GM10248 (cell line): ENCODE measurements around the gene PLEKHG5.

Source experiments
- CTCF ChIA-PET: fragments of 300-600 bp; sonication (Branson Sonifier 250); formaldehyde crosslinking; extraction: SDS; loops from one replicate; lab custom pipeline; 2021; ENCODE audit warnings: antibody characterized with exemption; lab: Yijun Ruan, JAX
- POLR2A ChIA-PET: fragments of 350-650 bp; sonication (Branson Sonifier 250); formaldehyde crosslinking; extraction: SDS; loops from one replicate; lab custom pipeline; 2020; ENCODE audit warnings: antibody characterized with exemption; lab: Yijun Ruan, JAX
- DNase-seq: peaks from one replicate; pipeline ENCODE4 v3.0.0; 2012; ENCODE audit errors: extremely low spot score
- TF ChIP-seq, protein P1 (sequence below): IDR thresholded peaks from 2 replicates; pipeline ENCODE4 v1.5.1; 2012; ENCODE audit warnings: mild to moderate bottlenecking, low read depth; ENCODE audit errors: extremely low read depth, missing control alignments, control extremely low read depth

PLEKHG5 gene

GRCh38 chr1:6519491-6519934, 28.0 kb upstream of the PLEKHG5 start:
- TF ChIP-seq, protein P1, sequence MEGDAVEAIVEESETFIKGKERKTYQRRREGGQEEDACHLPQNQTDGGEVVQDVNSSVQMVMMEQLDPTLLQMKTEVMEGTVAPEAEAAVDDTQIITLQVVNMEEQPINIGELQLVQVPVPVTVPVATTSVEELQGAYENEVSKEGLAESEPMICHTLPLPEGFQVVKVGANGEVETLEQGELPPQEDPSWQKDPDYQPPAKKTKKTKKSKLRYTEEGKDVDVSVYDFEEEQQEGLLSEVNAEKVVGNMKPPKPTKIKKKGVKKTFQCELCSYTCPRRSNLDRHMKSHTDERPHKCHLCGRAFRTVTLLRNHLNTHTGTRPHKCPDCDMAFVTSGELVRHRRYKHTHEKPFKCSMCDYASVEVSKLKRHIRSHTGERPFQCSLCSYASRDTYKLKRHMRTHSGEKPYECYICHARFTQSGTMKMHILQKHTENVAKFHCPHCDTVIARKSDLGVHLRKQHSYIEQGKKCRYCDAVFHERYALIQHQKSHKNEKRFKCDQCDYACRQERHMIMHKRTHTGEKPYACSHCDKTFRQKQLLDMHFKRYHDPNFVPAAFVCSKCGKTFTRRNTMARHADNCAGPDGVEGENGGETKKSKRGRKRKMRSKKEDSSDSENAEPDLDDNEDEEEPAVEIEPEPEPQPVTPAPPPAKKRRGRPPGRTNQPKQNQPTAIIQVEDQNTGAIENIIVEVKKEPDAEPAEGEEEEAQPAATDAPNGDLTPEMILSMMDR = no peak
- ChIA-PET CTCF (interaction anchor here (1.5 kb wide), 1 partner anchor 35 kb away, joined by 5 read pairs; the partner anchor contains the start of gene NOL9), POLR2A (interaction anchor here (0.6 kb wide), 1 partner anchor 184 kb away, joined by 7 read pairs; no protein-coding TSS in a partner anchor)
- DNase-seq = no peak

GRCh38 chr1:6517435-6517851, 26.0 kb upstream of the PLEKHG5 start:
- POLR2A ChIA-PET = no interaction called here
- DNase-seq = no peak
- CTCF ChIA-PET = no interaction called here
- TF ChIP-seq, protein P1 = no peak

DNA sequence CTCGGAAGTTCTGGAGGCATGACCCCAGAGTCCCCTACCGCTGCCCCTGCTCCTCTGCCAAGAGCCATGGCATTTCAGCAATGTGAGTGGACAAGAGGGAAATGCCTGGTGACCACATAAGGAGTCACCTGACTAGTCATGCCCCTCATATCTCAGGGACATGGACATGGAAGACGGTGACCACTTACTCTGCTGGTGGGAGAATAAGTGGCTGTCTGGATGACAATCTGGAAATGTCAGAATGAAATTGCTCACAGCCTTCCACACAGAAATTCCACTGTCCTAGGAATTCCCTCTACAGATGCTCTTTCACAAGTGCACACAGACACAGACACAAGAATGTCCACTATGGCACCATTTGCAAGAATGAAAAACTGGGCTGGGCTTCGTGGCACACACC, 24.3 kb upstream of the PLEKHG5 start:
- TF ChIP-seq, protein P1 = no peak
- POLR2A ChIA-PET = no interaction called here
- CTCF ChIA-PET = no interaction called here
- DNase-seq = no peak

GRCh38 chr1:6513320-6513801, 21.9 kb upstream of the PLEKHG5 start:
- no peak for DNase-seq
- ChIA-PET CTCF (interaction anchor here (1.3 to 2.3 kb wide), 2 partner anchors 10 to 41 kb away, joined by 3 to 7 read pairs; partner anchors contain the start of gene TAS1R1), POLR2A (no interaction called here)
- TF ChIP-seq, protein P1 = no peak

DNA sequence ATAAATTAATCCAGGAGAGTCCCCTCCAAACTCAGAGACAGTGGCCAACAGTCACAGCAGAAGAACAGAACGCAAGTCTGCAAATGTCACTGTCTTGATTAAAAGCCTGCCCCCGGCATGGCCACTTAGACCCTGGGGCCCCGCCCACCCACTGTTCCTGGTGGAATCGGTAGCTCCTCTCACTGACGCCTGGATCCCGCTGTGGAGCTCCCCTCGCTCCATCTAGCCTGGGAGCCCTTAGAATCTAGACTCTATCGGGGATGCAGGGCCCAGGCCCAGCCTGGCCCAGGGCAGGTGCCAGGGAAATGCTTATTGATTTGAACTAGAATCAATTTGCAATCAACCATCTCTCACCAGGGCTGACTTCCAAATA, 21.4 kb upstream of the PLEKHG5 start:
- ChIA-PET POLR2A (no interaction called here), CTCF (interaction anchor here (1.3 to 2.3 kb wide), 2 partner anchors 10 to 42 kb away, joined by 3 to 7 read pairs; partner anchors contain the start of gene TAS1R1)
- DNase-seq = no peak

DNA sequence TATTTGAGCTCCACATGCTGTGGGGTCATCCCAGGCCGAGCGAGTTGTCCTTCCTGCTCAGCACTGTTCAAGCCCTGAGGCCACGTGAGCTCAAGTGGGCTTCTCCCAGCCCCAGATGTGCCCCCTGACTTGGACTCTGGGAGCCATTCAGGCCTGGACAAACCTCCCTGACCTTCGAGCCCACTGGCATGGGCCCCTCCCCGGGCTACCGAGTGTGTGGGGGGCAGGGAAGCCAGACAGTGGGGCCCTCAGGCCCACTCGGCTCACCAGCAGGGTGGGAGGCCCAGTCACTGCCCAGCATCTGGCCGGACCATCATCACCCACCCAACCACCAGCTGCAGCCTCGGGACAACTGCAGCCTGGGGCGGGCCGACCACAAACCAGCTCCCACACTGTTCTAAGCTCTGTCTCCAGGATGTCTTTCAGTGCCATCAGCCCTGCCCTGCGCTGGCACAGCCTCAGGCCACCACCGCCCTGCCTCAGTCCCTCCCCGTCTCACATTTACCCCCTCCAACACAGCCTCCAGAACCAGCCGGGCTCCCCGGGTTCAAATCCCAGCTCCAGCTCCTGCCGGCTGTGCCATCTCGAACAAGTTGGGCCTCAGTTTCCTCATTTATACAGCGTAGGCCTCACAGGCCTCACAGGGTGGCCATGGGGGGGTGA, 20.9 kb upstream of the PLEKHG5 start:
- CTCF ChIA-PET = interaction anchor here (1.3 to 2.3 kb wide), 2 partner anchors 11 to 42 kb away, joined by 3 to 7 read pairs; partner anchors contain the start of gene TAS1R1
- POLR2A ChIA-PET = no interaction called here
- TF ChIP-seq, protein P1 = no peak
- no peak for DNase-seq

More for the DNA sequence above, 21.4 kb upstream of the PLEKHG5 start:
- TF ChIP-seq, protein P1 = no peak
